CD14-positive monocyte (primary cell): ENCODE data around the gene PPP1R8. TPM values are rescaled to one million over a fixed set of nuclear protein-coding genes. Genes with fewer than 3 reads are reported as not detected.
A peak's percentile ranks its signal among the peaks of the same experiment; 100 is the strongest.

ENCODE experiments used
- DNase-seq, 3 donors: peaks; one replicate each; pipeline ENCODE4 v3.0.0-alpha.2; 2011 to 2022
- H2AFZ ChIP-seq: 2 replicates; pipeline ENCODE4 v1.6.0; 2012; ENCODE audit warnings: mild to moderate bottlenecking, low read depth, low read length, inconsistent platforms; ENCODE audit not compliant: insufficient read depth, poor library complexity, severe bottlenecking
- H3K27ac ChIP-seq, 2 donors: 1 replicate in 1 of 2; 2 replicates in 1 of 2; pipeline ENCODE4 v1.5.1; 2012 to 2013; ENCODE audit warnings: low read length in 2 of 2, control low read depth in 1 of 2, inconsistent platforms in 1 of 2, low read depth in 1 of 2, mild to moderate bottlenecking in 1 of 2
- H3K27me3 ChIP-seq, 2 donors: one replicate each; pipeline versions ENCODE4 v1.6.0 to v1.6.1; 2011 to 2013; ENCODE audit warnings: low read length in 2 of 2; ENCODE audit not compliant: control insufficient read depth in 2 of 2, insufficient read depth in 2 of 2
- H3K36me3 ChIP-seq, 2 donors: replicated peaks in 1 of 2; 1 replicate in 1 of 2; 2 replicates in 1 of 2; pipeline versions ENCODE4 v1.5.1 to v1.6.1; 2012 to 2013; ENCODE audit warnings: low read length in 2 of 2, control low read depth in 1 of 2, inconsistent platforms in 1 of 2, mild to moderate bottlenecking in 1 of 2; ENCODE audit not compliant: insufficient read depth in 2 of 2, control insufficient read depth in 1 of 2
- H3K4me1 ChIP-seq, 2 donors: 1 replicate in 1 of 2; 2 replicates in 1 of 2; pipeline versions ENCODE4 v1.5.1 to v1.6.1; 2012 to 2013; ENCODE audit warnings: low read length in 2 of 2, control low read depth in 1 of 2, inconsistent platforms in 1 of 2, mild to moderate bottlenecking in 1 of 2, moderate library complexity in 1 of 2; ENCODE audit not compliant: insufficient read depth in 2 of 2, control insufficient read depth in 1 of 2
- H3K4me2 ChIP-seq: replicated peaks from 2 replicates; pipeline ENCODE3; 2012; ENCODE audit warnings: low read length, moderate library complexity, mild to moderate bottlenecking; ENCODE audit not compliant: poor library complexity, severe bottlenecking; ENCODE audit errors: extremely low read depth
- H3K4me3 ChIP-seq, 3 experiments: fragments of 200-600 bp in 1 of 3; sonication (generic) in 1 of 3; replicated peaks in 1 of 3; 1 replicate in 2 of 3; 2 replicates in 1 of 3; pipeline ENCODE4 v1.5.1; 2011 to 2013; ENCODE audit warnings: low read length in 3 of 3, mild to moderate bottlenecking in 3 of 3, control low read depth in 2 of 3, low read depth in 2 of 3, inconsistent platforms in 1 of 3, moderate library complexity in 1 of 3
- H3K79me2 ChIP-seq: 2 replicates; pipeline ENCODE4 v1.6.0; 2012; ENCODE audit warnings: mild to moderate bottlenecking, control low read depth, inconsistent platforms, low read length, moderate library complexity; ENCODE audit not compliant: insufficient read depth
- H3K9ac ChIP-seq: 2 replicates; pipeline ENCODE4 v1.6.0; 2017; ENCODE audit warnings: low read length, mild to moderate bottlenecking; ENCODE audit not compliant: insufficient read depth, poor library complexity, severe bottlenecking
- H3K9me3 ChIP-seq, 2 donors: replicated peaks in 1 of 2; 1 replicate in 1 of 2; 2 replicates in 1 of 2; pipeline versions ENCODE4 v1.5.1 to v1.6.1; 2012 to 2013; ENCODE audit warnings: low read length in 2 of 2, control low read depth in 1 of 2; ENCODE audit not compliant: control insufficient read depth in 1 of 2, insufficient read depth in 1 of 2
- H4K20me1 ChIP-seq: 2 replicates; pipeline ENCODE4 v1.6.0; 2012; ENCODE audit warnings: mild to moderate bottlenecking, low read length, control low read depth, moderate library complexity; ENCODE audit not compliant: insufficient read depth
- H3K27ac Mint-ChIP-seq, 7 donors: one replicate each; pipeline ENCODE4 v1.8.0; 2020; ENCODE audit warnings: mild to moderate bottlenecking in 7 of 7, mixed read lengths in 7 of 7, moderate library complexity in 6 of 7, inconsistent platforms in 2 of 7
- H3K27me3 Mint-ChIP-seq, 3 donors: one replicate each; pipeline ENCODE4 v1.8.0; 2021 to 2022; ENCODE audit warnings: low read depth in 3 of 3, mild to moderate bottlenecking in 3 of 3, mixed read lengths in 3 of 3, moderate library complexity in 3 of 3, inconsistent platforms in 1 of 3
- H3K36me3 Mint-ChIP-seq, 2 donors: one replicate each; pipeline ENCODE4 v1.8.0; 2020; ENCODE audit warnings: mixed read lengths in 2 of 2, inconsistent platforms in 1 of 2, mild to moderate bottlenecking in 1 of 2
- H3K4me1 Mint-ChIP-seq: one replicate; pipeline ENCODE4 v1.8.0; 2020; ENCODE audit warnings: mild to moderate bottlenecking, mixed read lengths
- H3K4me3 Mint-ChIP-seq, 2 donors: one replicate each; pipeline ENCODE4 v1.8.0; 2020; ENCODE audit warnings: mild to moderate bottlenecking in 2 of 2, mixed read lengths in 2 of 2, moderate library complexity in 1 of 2
- H3K9me3 Mint-ChIP-seq, 7 donors: one replicate each; pipeline ENCODE4 v1.8.0; 2020 to 2022; ENCODE audit warnings: mixed read lengths in 7 of 7, mild to moderate bottlenecking in 6 of 7, moderate library complexity in 6 of 7, inconsistent platforms in 2 of 7
- WGBS: methylation state at CpG from one replicate; pipeline ENCODE4 v1.1.5; 2013; ENCODE audit warnings: missing lambda C conversion rate; ENCODE audit not compliant: insufficient coverage; 5-methylcytosine and 5-hydroxymethylcytosine counted together
- intact Hi-C, 2 donors: fragments of 100-400 bp; cut with micrococcal nuclease; formaldehyde crosslinking; loops; one replicate each; pipeline versions ENCODE4 v1.15.0 to v1.15.1; 2023
- polyA plus RNA-seq, 3 donors: library from polyadenylated mRNA; depleted of rRNA in 1 of 3; unstranded in 2 of 3; stranded (reverse) in 1 of 3; fragments of 300-500 nt in 2 of 3; fragments of >200 nt in 1 of 3; fragmentation: Illumina TruSeq in 2 of 3; gene quantifications; 1 replicate in 2 of 3; 2 replicates in 1 of 3; pipeline ENCODE4 v1.2.3, GENCODE V29; 2012 to 2021
- TF ChIP-seq, protein P1 (sequence below): fragments of 200-600 bp; IDR thresholded peaks from one replicate; pipeline ENCODE4 v1.8.0; 2022; ENCODE audit warnings: antibody characterized with exemption, mild to moderate bottlenecking

Gene PPP1R8
- polyA plus RNA-seq, 3 donors, result 17.0 to 23.9 (median 21.4) TPM

DNA sequence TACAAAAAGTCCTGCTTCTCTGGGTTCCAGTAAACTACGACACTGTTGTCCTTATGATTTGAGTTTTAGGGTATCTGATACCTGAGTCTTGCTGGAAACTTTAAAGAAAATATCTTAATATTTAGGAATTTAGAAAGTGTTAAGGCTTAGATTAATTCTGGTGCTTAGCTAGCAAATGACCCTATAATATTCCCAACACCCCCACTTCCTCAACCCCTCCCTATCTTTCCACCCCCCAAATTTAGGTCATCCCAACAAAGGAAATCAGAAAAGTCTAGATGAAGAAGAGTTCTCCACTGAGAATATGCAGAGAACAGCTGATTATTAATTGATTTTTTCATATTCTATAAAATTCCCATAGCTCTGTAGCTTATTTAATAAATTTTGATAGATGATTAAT is 45.9 kb upstream of the PPP1R8 start:
- Mint-ChIP-seq H3K4me3 (no peak overlapping the region), H3K36me3 (peaks cover 11 to 15% of the 10 kb centered on the region in 2 donors), H3K4me1 (peaks cover 48% of the 10 kb centered on the region), H3K27me3 (peaks cover 0 to under 1% (median 0%) of the 10 kb centered on the region in 3 donors), H3K27ac (peak overlapping the region in 1 of 7 donors; percentile 10), H3K9me3 (no peaks in the 10 kb centered on the region)
- no peak for DNase-seq
- intact Hi-C loops, result no loop called here
- H3K27ac ChIP-seq, result peak overlapping the region in 1 of 2 donors; percentile 2
- peaks cover 95% of the 10 kb centered on the region for H3K79me2 ChIP-seq
- H3K27me3 ChIP-seq, result no peaks in the 10 kb centered on the region
- no peak overlapping the region for H3K4me2 ChIP-seq
- no peak overlapping the region for H3K4me3 ChIP-seq
- peaks cover 2 to 14% of the 10 kb centered on the region in 2 donors for H3K36me3 ChIP-seq
- peaks cover 100% of the 10 kb centered on the region for H4K20me1 ChIP-seq
- no CpG with 5 or more reads among the region's 1 CpG for WGBS
- no peaks in the 10 kb centered on the region for H3K9me3 ChIP-seq
- no peak overlapping the region for H2AFZ ChIP-seq
- peaks cover 29 to 44% of the 10 kb centered on the region in 2 donors for H3K4me1 ChIP-seq
- TF ChIP-seq, protein P1, sequence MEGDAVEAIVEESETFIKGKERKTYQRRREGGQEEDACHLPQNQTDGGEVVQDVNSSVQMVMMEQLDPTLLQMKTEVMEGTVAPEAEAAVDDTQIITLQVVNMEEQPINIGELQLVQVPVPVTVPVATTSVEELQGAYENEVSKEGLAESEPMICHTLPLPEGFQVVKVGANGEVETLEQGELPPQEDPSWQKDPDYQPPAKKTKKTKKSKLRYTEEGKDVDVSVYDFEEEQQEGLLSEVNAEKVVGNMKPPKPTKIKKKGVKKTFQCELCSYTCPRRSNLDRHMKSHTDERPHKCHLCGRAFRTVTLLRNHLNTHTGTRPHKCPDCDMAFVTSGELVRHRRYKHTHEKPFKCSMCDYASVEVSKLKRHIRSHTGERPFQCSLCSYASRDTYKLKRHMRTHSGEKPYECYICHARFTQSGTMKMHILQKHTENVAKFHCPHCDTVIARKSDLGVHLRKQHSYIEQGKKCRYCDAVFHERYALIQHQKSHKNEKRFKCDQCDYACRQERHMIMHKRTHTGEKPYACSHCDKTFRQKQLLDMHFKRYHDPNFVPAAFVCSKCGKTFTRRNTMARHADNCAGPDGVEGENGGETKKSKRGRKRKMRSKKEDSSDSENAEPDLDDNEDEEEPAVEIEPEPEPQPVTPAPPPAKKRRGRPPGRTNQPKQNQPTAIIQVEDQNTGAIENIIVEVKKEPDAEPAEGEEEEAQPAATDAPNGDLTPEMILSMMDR, result no peak
- no peak overlapping the region for H3K9ac ChIP-seq

DNA sequence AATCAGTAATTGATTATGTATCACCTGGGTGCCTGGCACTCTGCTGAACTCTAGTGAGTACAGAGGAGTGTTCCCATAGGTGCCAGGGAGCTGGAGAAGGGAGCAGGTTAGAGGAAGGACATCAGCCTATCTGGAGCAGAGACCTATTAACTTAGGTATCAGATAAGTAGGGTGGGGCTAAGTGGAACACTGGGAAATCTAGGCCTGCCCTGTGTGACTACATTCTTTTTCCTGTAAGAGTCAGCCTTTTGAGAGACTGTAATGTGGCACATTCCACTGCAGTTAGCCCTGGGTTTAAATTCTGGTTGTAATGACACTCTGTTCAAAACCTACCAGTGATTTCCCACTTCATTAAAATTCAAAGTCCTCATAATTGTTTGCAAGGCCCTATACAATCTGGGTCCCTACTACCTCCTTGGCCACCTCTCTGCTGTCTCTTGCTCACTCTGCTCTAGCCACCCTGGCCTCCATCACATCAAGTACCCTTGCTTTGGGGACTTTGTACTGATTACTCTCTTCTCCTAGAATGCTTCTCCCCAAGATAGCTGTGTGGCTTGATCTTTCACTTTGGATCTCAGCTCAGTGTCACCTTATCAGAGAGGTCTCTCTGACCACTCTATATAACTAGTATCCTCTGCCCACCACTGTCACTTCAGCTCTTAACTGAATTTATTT is 44.7 kb upstream of the PPP1R8 start:
- Mint-ChIP-seq H3K4me3 (no peak overlapping the region), H3K36me3 (peaks cover 15 to 22% of the 10 kb centered on the region in 2 donors), H3K4me1 (peaks cover 43% of the 10 kb centered on the region), H3K27ac (peak overlapping the region in 4 of 7 donors; percentile 1 to 73 (median 29)), H3K27me3 (no peaks in the 10 kb centered on the region), H3K9me3 (peaks cover 0 to 2% (median 0%) of the 10 kb centered on the region in 7 donors)
- H3K4me1 ChIP-seq, result peaks cover 24 to 39% of the 10 kb centered on the region in 2 donors
- peaks cover 2 to 21% of the 10 kb centered on the region in 2 donors for H3K36me3 ChIP-seq
- peaks cover 97% of the 10 kb centered on the region for H4K20me1 ChIP-seq
- H3K27ac ChIP-seq, result peak overlapping the region in 1 of 2 donors; percentile 10
- no peak overlapping the region for H2AFZ ChIP-seq
- no peaks in the 10 kb centered on the region for H3K27me3 ChIP-seq
- intact Hi-C loops, result no loop called here
- H3K9me3 ChIP-seq, result no peaks in the 10 kb centered on the region
- no peak overlapping the region for H3K4me3 ChIP-seq
- TF ChIP-seq, protein P1, result no peak
- peaks cover 83% of the 10 kb centered on the region for H3K79me2 ChIP-seq
- no peak overlapping the region for H3K4me2 ChIP-seq
- H3K9ac ChIP-seq, result no peak overlapping the region
- no peak for DNase-seq
